IMR-90 (cell line): ENCODE measurements around the gene FMN1. TPM values are rescaled to one million over a fixed set of nuclear protein-coding genes. Genes with fewer than 3 reads are reported as not detected.

Source experiments
- ATAC-seq: fragments of 200-7000 bp; cut with Tn5 transposase; 2 replicates; pipeline ENCODE4 v1.9.1; 2020; ENCODE audit warnings: low read depth, mild to moderate bottlenecking, moderate library complexity
- BruUV-seq: library from RNA; stranded (reverse); fragments of 400-500 nt; replicated peaks from 2 replicates; lab custom pipeline; 2021; lab: Mats Ljungman, UMichigan
- CTCF ChIA-PET: fragments of 300-600 bp; formaldehyde crosslinking; extraction: SDS; loops from one replicate; lab custom pipeline; 2021; ENCODE audit warnings: antibody characterized with exemption; lab: Yijun Ruan, JAX
- POLR2A ChIA-PET: fragments of 300-600 bp; sonication (Branson Sonifier 250); formaldehyde crosslinking; loops from one replicate; lab custom pipeline; 2022; ENCODE audit warnings: antibody characterized with exemption; ENCODE audit not compliant: unreplicated experiment; lab: Charles Lee
- DNase-seq: peaks from one replicate; pipeline ENCODE4 v3.0.0; 2013
- H2AFZ ChIP-seq: replicated peaks from 2 replicates; pipeline ENCODE3; 2013; ENCODE audit warnings: low read length, mild to moderate bottlenecking; ENCODE audit not compliant: poor library complexity
- H2AK5ac ChIP-seq: 2 replicates; pipeline ENCODE4 v1.6.1; 2013; ENCODE audit warnings: low read depth, low read length, inconsistent platforms
- H2AK9ac ChIP-seq: replicated peaks from 2 replicates; pipeline ENCODE3; 2013; ENCODE audit warnings: mild to moderate bottlenecking, low read depth, low read length, moderate library complexity; ENCODE audit not compliant: poor library complexity
- H2BK120ac ChIP-seq: 2 replicates; pipeline ENCODE4 v1.6.1; 2013; ENCODE audit warnings: low read depth, low read length, inconsistent platforms
- H2BK15ac ChIP-seq: 3 replicates; pipeline ENCODE4 v1.6.1; 2013; ENCODE audit warnings: low read depth, low read length, inconsistent platforms
- H2BK20ac ChIP-seq: 2 replicates; pipeline ENCODE4 v1.6.1; 2013; ENCODE audit warnings: low read depth, mild to moderate bottlenecking, inconsistent platforms, low read length, moderate library complexity
- H2BK5ac ChIP-seq: 2 replicates; pipeline ENCODE4 v1.6.1; 2013; ENCODE audit warnings: mild to moderate bottlenecking, low read depth, low read length, inconsistent platforms; ENCODE audit not compliant: poor library complexity, severe bottlenecking
- H3K14ac ChIP-seq: replicated peaks from 2 replicates; pipeline ENCODE4 v1.6.1; 2013; ENCODE audit warnings: low read depth, low read length, inconsistent platforms
- H3K18ac ChIP-seq: 2 replicates; pipeline ENCODE4 v1.6.1; 2013; ENCODE audit warnings: low read depth, low read length, control low read depth
- H3K23ac ChIP-seq: 2 replicates; pipeline ENCODE4 v1.6.1; 2013; ENCODE audit warnings: low read depth, low read length, inconsistent platforms
- H3K27ac ChIP-seq: 2 replicates; pipeline ENCODE4 v1.5.1; 2013; ENCODE audit warnings: mild to moderate bottlenecking, control low read depth, low read length; ENCODE audit not compliant: insufficient read depth
- H3K27me3 ChIP-seq: 2 replicates; pipeline ENCODE4 v1.6.1; 2013; ENCODE audit warnings: low read length; ENCODE audit not compliant: control insufficient read depth, insufficient read depth
- H3K36me3 ChIP-seq: 2 replicates; pipeline ENCODE4 v1.6.1; 2013; ENCODE audit warnings: low read length, mixed read lengths; ENCODE audit not compliant: control insufficient read depth, insufficient read depth
- H3K4ac ChIP-seq: 2 replicates; pipeline ENCODE4 v1.6.1; 2013; ENCODE audit warnings: low read depth, low read length, inconsistent platforms
- H3K4me1 ChIP-seq: 2 replicates; pipeline ENCODE4 v1.6.1; 2013; ENCODE audit warnings: low read length, mixed read lengths; ENCODE audit not compliant: control insufficient read depth, insufficient read depth
- H3K4me2 ChIP-seq: 2 replicates; pipeline ENCODE4 v1.6.1; 2013; ENCODE audit warnings: low read depth, mild to moderate bottlenecking, control low read depth, low read length, moderate library complexity
- H3K4me3 ChIP-seq: 2 replicates; pipeline ENCODE4 v1.5.1; 2013; ENCODE audit warnings: low read depth, mild to moderate bottlenecking, control low read depth, low read length, moderate library complexity; ENCODE audit not compliant: insufficient read depth
- H3K56ac ChIP-seq: 2 replicates; pipeline ENCODE4 v1.6.1; 2013; ENCODE audit warnings: low read length, inconsistent platforms; ENCODE audit not compliant: insufficient read depth; ENCODE audit errors: extremely low read depth
- H3K79me1 ChIP-seq, 2 experiments: 2 replicates each; pipeline ENCODE4 v1.6.1; 2013; ENCODE audit warnings: low read length in 2 of 2, inconsistent platforms in 1 of 2, low read depth in 1 of 2
- H3K9ac ChIP-seq: 2 replicates; pipeline ENCODE4 v1.6.1; 2013; ENCODE audit warnings: low read depth, low read length, control low read depth
- H3K9me1 ChIP-seq: 2 replicates; pipeline ENCODE4 v1.6.1; 2013; ENCODE audit warnings: low read length, inconsistent platforms; ENCODE audit not compliant: insufficient read depth
- H3K9me3 ChIP-seq: 2 replicates; pipeline ENCODE4 v1.6.1; 2013; ENCODE audit warnings: low read length; ENCODE audit not compliant: control insufficient read depth, insufficient read depth
- H4K20me1 ChIP-seq: 2 replicates; pipeline ENCODE4 v1.6.1; 2013; ENCODE audit warnings: low read length, inconsistent platforms; ENCODE audit not compliant: insufficient read depth
- H4K5ac ChIP-seq: 2 replicates; pipeline ENCODE4 v1.6.1; 2013; ENCODE audit warnings: mild to moderate bottlenecking, low read depth, low read length, control low read depth
- H4K8ac ChIP-seq, 2 experiments: 2 replicates each; pipeline ENCODE4 v1.6.1; 2013; ENCODE audit warnings: low read depth in 2 of 2, low read length in 2 of 2, control low read depth in 1 of 2, inconsistent platforms in 1 of 2
- H4K91ac ChIP-seq: 2 replicates; pipeline ENCODE4 v1.6.1; 2013; ENCODE audit warnings: low read depth, low read length, inconsistent platforms; ENCODE audit not compliant: insufficient read depth
- BHLHE40 ChIP-seq: fragments of 150-350 bp; IDR thresholded peaks from 2 replicates; pipeline ENCODE4 v1.6.1; 2016; ENCODE audit warnings: mild to moderate bottlenecking, low read depth, low read length
- CEBPB ChIP-seq: IDR thresholded peaks from 2 replicates; pipeline ENCODE4 v1.6.1; 2012; ENCODE audit warnings: low read depth, low read length, improper control_type of control experiment
- CHD1 ChIP-seq: IDR thresholded peaks from 2 replicates; pipeline ENCODE4 v1.6.1; 2012; ENCODE audit warnings: low read depth, low read length, improper control_type of control experiment
- CTCF ChIP-seq: conservative IDR thresholded peaks from 2 replicates; pipeline ENCODE4 v1.5.1; 2012; ENCODE audit warnings: mild to moderate bottlenecking, low read depth, low read length, improper control_type of control experiment
- ELK1 ChIP-seq: fragments of 150-350 bp; IDR thresholded peaks from 2 replicates; pipeline ENCODE4 v1.6.1; 2016; ENCODE audit warnings: low read depth, mild to moderate bottlenecking, low read length, moderate library complexity, borderline replicate concordance
- FOS ChIP-seq: fragments of 150-350 bp; IDR thresholded peaks from 2 replicates; pipeline ENCODE4 v1.6.1; 2016; ENCODE audit warnings: low read depth, low read length
- MAFK ChIP-seq: IDR thresholded peaks from 2 replicates; pipeline ENCODE4 v1.6.1; 2012; ENCODE audit warnings: low read depth, low read length, improper control_type of control experiment
- MAZ ChIP-seq: IDR thresholded peaks from 2 replicates; pipeline ENCODE4 v1.6.1; 2012; ENCODE audit warnings: low read depth, mild to moderate bottlenecking, low read length, improper control_type of control experiment, moderate library complexity, borderline replicate concordance
- MXI1 ChIP-seq: IDR thresholded peaks from 2 replicates; pipeline ENCODE4 v1.6.1; 2012; ENCODE audit warnings: low read depth, mild to moderate bottlenecking, low read length, moderate library complexity, borderline replicate concordance
- NFE2L2 ChIP-seq: fragments of 150-350 bp; IDR thresholded peaks from 2 replicates; pipeline ENCODE4 v1.6.1; 2016; ENCODE audit warnings: low read depth, mild to moderate bottlenecking, low read length
- POLR2A ChIP-seq: IDR thresholded peaks from 2 replicates; pipeline ENCODE4 v1.6.1; 2012; ENCODE audit warnings: mild to moderate bottlenecking, low read depth, low read length
- RAD21 ChIP-seq: IDR thresholded peaks from 2 replicates; pipeline ENCODE4 v1.6.1; 2012; ENCODE audit warnings: low read length, improper control_type of control experiment
- RCOR1 ChIP-seq: IDR thresholded peaks from 2 replicates; pipeline ENCODE4 v1.6.1; 2012; ENCODE audit warnings: mild to moderate bottlenecking, low read length, improper control_type of control experiment; ENCODE audit not compliant: insufficient replicate concordance
- RFX5 ChIP-seq: IDR thresholded peaks from 2 replicates; pipeline ENCODE4 v1.8.0; 2012; ENCODE audit warnings: low read depth, mild to moderate bottlenecking, low read length, moderate library complexity
- SMC3 ChIP-seq: fragments of 150-350 bp; IDR thresholded peaks from 2 replicates; pipeline ENCODE4 v1.6.1; 2016; ENCODE audit warnings: low read depth, mild to moderate bottlenecking, antibody characterized with exemption, low read length, moderate library complexity
- USF2 ChIP-seq: fragments of 150-350 bp; IDR thresholded peaks from 2 replicates; pipeline ENCODE4 v1.6.1; 2017; ENCODE audit warnings: mild to moderate bottlenecking, antibody characterized with exemption, low read length, low read depth
- WGBS, 2 experiments: methylation state at CpG; one replicate each; pipeline versions ENCODE4 v1.1.5 to v1.1.7; 2013; ENCODE audit warnings: missing lambda C conversion rate in 2 of 2; ENCODE audit not compliant: insufficient read length in 1 of 2; ENCODE audit errors: extremely low coverage in 2 of 2; 5-methylcytosine and 5-hydroxymethylcytosine counted together
- dilution Hi-C: fragments of 300-500 bp; cut with HindIII; formaldehyde crosslinking; loops from one replicate; pipeline ENCODE4 v1.14.3; 2018; ENCODE audit warnings: low sequenced_read_pairs; ENCODE audit not compliant: unreplicated experiment
- in situ Hi-C: fragments of 300-500 bp; cut with MboI; formaldehyde crosslinking; loops from 3 replicates; pipeline ENCODE4 v1.14.3; 2019; ENCODE audit warnings: low sequenced_read_pairs, inconsistent platforms, mixed read lengths
- intact Hi-C: fragments of 100-400 bp; cut with micrococcal nuclease; formaldehyde crosslinking; loops from 2 replicates; pipeline ENCODE4 v1.10.0; 2022
- polyA plus RNA-seq, 3 experiments: library from polyadenylated mRNA; depleted of rRNA; stranded (reverse); fragments of >200 nt; gene quantifications; 2 replicates each; pipeline ENCODE4 v1.2.3, GENCODE V29; 2012; ENCODE audit warnings: low replicate concordance in 1 of 3
- total RNA-seq: library from RNA; depleted of rRNA; stranded (reverse); fragments of >200 nt; gene quantifications from 2 replicates; pipeline ENCODE4 v1.2.3, GENCODE V29; 2012

FMN1 gene
- total and polyA plus RNA-seq, 2 of the 4 experiments (the other 2 are of a cell fraction): 7.3 to 17.6 TPM

DNA sequence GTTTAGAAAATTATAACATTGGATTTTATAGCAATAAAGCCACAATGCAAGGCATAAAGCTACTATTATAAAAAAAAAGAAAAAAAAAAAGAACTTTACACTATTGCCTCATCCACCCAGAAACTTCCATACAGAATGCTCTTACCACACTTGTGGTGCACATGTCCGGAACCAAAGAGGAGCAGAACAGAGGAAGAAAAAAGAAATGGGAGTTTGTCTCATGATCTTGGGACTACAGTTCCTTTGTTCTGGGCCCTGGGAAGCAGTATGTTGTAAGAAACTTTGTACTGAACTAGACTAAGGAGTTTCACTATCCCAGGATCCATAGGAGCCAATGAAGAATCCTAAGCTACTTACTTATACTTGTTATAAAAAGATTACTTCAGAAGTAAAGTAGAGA lies 36.1 kb downstream of the FMN1 start:
- Histone ChIP-seq H3K4ac (no peak overlapping the region), H3K4me1 (0 out of 2 replicates have a peak, but pooled peaks cover 2% of the 10 kb centered on the region), H2BK20ac (no peak overlapping the region), H3K14ac (no peak overlapping the region), H3K36me3 (no peaks in the 10 kb centered on the region), H2AK9ac (no peak overlapping the region), H3K9ac (no peak overlapping the region), H4K5ac (no peak overlapping the region), H3K4me3 (no peak overlapping the region), H3K23ac (no peak overlapping the region), H3K27me3 (peaks cover 29% of the 10 kb centered on the region), H4K20me1 (no peaks in the 10 kb centered on the region), H3K79me1 (no peaks in the 10 kb centered on the region), H4K8ac (no peak overlapping the region), H2AFZ (no peak overlapping the region), H2BK5ac (no peak overlapping the region), H3K18ac (no peak overlapping the region), H2BK120ac (no peak overlapping the region), H3K9me1 (no peaks in the 10 kb centered on the region), H3K4me2 (no peak overlapping the region), H4K91ac (no peak overlapping the region), H3K9me3 (no peaks in the 10 kb centered on the region), H3K56ac (no peak overlapping the region), H2BK15ac (no peak overlapping the region), H2AK5ac (no peak overlapping the region), H3K27ac (no peak overlapping the region)
- ATAC-seq: no peak
- TF ChIP-seq POLR2A (no peak), NFE2L2 (no peak), CEBPB (no peak), MAFK (no peak), MXI1 (no peak), ELK1 (no peak), BHLHE40 (no peak), CHD1 (no peak), CTCF (no peak), RAD21 (no peak), USF2 (no peak), RFX5 (no peak), SMC3 (no peak), RCOR1 (no peak), FOS (no peak), MAZ (no peak)
- intact Hi-C loops: no loop called here
- ChIA-PET CTCF (interaction anchor here (0.6 kb wide), 1 partner anchor 580 kb away, joined by 3 read pairs; no protein-coding TSS in a partner anchor), POLR2A (no interaction called here)
- no peak for DNase-seq
- in situ Hi-C loops: no loop called here
- BruUV-seq: no TSS peak
- no CpG with 5 or more reads among the region's 1 CpG for WGBS, 2 experiments
- dilution Hi-C loops: no loop called here
